ENCODE measurements around the gene DBH.

The DBH gene

GRCh38 chr9:133598978-133599377 is 37.2 kb upstream of the DBH start:
- no peak for TF ChIP-seq CTCF (IDR thresholded peaks at IDR 0.05; ENCODE audit: borderline replicate concordance, insufficient read depth, low read depth, low read length)
- no peak overlapping the region for H3K4me3 ChIP-seq (ENCODE audit: low read depth, low read length)

GRCh38 chr9:133599470-133600173 is 36.5 kb upstream of the DBH start:
- H3K4me3 ChIP-seq (ENCODE audit: low read depth, low read length): no peak overlapping the region
- TF ChIP-seq CTCF (IDR thresholded peaks at IDR 0.05; ENCODE audit: borderline replicate concordance, insufficient read depth, low read depth, low read length): no peak

- no peak overlapping the region for H3K4me3 ChIP-seq (ENCODE audit: low read depth, low read length)
- no peak for TF ChIP-seq CTCF (IDR thresholded peaks at IDR 0.05; ENCODE audit: borderline replicate concordance, insufficient read depth, low read depth, low read length)
These were observed 35.4 kb upstream of the DBH start for GRCh38 chr9:133600739-133601138.

GRCh38 chr9:133601746-133602145 is 34.4 kb upstream of the DBH start:
- no peak overlapping the region for H3K4me3 ChIP-seq (ENCODE audit: low read depth, low read length)
- TF ChIP-seq CTCF (IDR thresholded peaks at IDR 0.05; ENCODE audit: borderline replicate concordance, insufficient read depth, low read depth, low read length): no peak

DNA sequence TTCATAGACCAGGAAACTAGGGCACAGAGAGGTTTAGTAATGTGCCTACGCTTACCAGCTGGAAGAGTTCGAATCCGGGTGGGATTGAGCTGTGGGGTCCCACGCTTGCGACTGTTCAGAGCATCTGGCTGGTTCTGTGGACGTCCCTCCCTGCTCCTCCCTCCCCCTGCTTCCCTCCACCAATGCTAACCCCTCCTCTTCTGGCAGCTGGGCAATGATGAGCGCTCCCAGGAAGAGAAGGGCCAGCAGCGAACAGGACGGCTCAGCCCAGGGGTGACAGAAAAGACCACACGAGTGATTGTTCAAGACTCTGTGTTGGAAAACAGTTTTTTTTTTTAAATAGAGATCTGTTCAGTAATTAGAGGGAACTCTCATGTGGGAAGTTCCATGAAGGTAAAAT is 33.9 kb upstream of the DBH start:
- TF ChIP-seq CTCF (IDR thresholded peaks at IDR 0.05; ENCODE audit: borderline replicate concordance, insufficient read depth, low read depth, low read length): no peak
- no peak overlapping the region for H3K4me3 ChIP-seq (ENCODE audit: low read depth, low read length)

GRCh38 chr9:133603135-133603927 is 32.8 kb upstream of the DBH start:
- H3K4me3 ChIP-seq (ENCODE audit: low read depth, low read length): no peak overlapping the region
- TF ChIP-seq CTCF (IDR thresholded peaks at IDR 0.05; ENCODE audit: borderline replicate concordance, insufficient read depth, low read depth, low read length): 0 out of 2 replicates have a peak, but pooled peaks have one; percentile 10

DNA sequence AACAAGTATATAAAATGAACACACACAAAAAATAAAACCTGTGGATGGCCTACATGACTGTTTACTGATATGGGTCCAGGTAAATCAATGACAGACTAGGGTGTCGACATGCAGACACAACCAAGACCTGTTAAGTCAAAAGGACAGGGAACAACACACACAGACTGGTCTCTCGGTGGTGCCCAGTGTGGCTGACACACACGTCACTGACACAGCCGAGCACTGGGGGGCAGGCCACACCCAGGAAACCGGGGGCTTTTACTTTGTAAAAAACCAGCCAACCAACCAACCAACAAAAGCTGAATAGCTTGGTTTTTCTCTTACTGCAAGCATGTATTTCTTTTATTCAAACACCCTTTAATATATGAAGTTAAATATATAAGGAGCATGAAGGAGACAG is 31.9 kb upstream of the DBH start:
- TF ChIP-seq CTCF (IDR thresholded peaks at IDR 0.05; ENCODE audit: borderline replicate concordance, insufficient read depth, low read depth, low read length): 0 out of 2 replicates have a peak, but pooled peaks have one; percentile 22
- no peak overlapping the region for H3K4me3 ChIP-seq (ENCODE audit: low read depth, low read length)
